Stomach (tissue), 4 donors: Measurements from ENCODE around the gene ECHDC3.

ENCODE experiments used
- CTCF ChIP-seq, 7 experiments: fragments of 450-650 bp in 4 of 7; fragments of 200-600 bp in 3 of 7; sonication (generic) in 3 of 7; IDR thresholded peaks; one replicate each; pipeline ENCODE4 v1.5.1; 2016 to 2019; ENCODE audit warnings: antibody characterized with exemption in 7 of 7, control low read depth in 2 of 7, mild to moderate bottlenecking in 1 of 7
- EP300 ChIP-seq: sonication (generic); formaldehyde crosslinking; IDR thresholded peaks from one replicate; pipeline ENCODE4 v1.6.1; 2017; ENCODE audit warnings: antibody characterized with exemption
- POLR2A ChIP-seq, 4 donors: fragments of 450-650 bp; IDR thresholded peaks; one replicate each; pipeline ENCODE4 v1.6.1; 2016; ENCODE audit warnings: antibody characterized with exemption in 4 of 4, control low read depth in 2 of 4, mild to moderate bottlenecking in 1 of 4, moderate library complexity in 1 of 4
- POLR2AphosphoS5 ChIP-seq, 3 donors: sonication (generic); formaldehyde crosslinking; IDR thresholded peaks; one replicate each; pipeline ENCODE4 v1.6.1; 2016; ENCODE audit warnings: antibody characterized with exemption in 3 of 3

- TF ChIP-seq CTCF (IDR thresholded peaks at IDR 0.05) (peak in 5 of 7 experiments; percentile 21 to 73 (median 68)), POLR2A (IDR thresholded peaks at IDR 0.05) (no peak), POLR2AphosphoS5 (IDR thresholded peaks at IDR 0.05) (no peak), EP300 (no peak)
Measured at GRCh38 chr10:11782793-11783557, 40.8 kb downstream of the ECHDC3 start.
